HuH-7.5 (cell line): Measurements from ENCODE around the gene HADH.
"Not testable (repeated sequence)": the region's sequence is repeated elsewhere in the genome, so short reads cannot be mapped to it uniquely, and the experiment has no call there.

Source experiments
- DNase-seq: peaks from one replicate; pipeline ENCODE4 v3.0.0; 2011; ENCODE audit warnings: low spot score

HADH gene

GRCh38 chr4:107989537-107990386 is at the start of gene HADH:
HADH (plus strand) TSS chr4:107989889; CDS start chr4:107989933, 44 bp downstream.
- peak; percentile 73 for DNase-seq

- no peak for DNase-seq
These were observed 43.9 kb upstream of the HADH start for GRCh38 chr4:107945809-107946208.

GRCh38 chr4:107950746-107951540 is 38.7 kb upstream of the HADH start:
- no peak for DNase-seq

- no peak for DNase-seq
These were observed 38.1 kb upstream of the HADH start for GRCh38 chr4:107951551-107951950.

GRCh38 chr4:107956011-107956410 is 33.7 kb upstream of the HADH start:
- no peak for DNase-seq

GRCh38 chr4:107966903-107967302 is 22.8 kb upstream of the HADH start:
- DNase-seq = no peak

- not testable (repeated sequence) for DNase-seq
These were observed 22.2 kb upstream of the HADH start for GRCh38 chr4:107967519-107967918.

- not testable (repeated sequence) for DNase-seq
These were observed 21.8 kb upstream of the HADH start for GRCh38 chr4:107967921-107968320.

- no peak for DNase-seq
These were observed 19.5 kb upstream of the HADH start for GRCh38 chr4:107970063-107970798.

GRCh38 chr4:107972605-107973004 is 17.1 kb upstream of the HADH start:
- no peak for DNase-seq

- DNase-seq = no peak
These were observed 15.2 kb upstream of the HADH start for GRCh38 chr4:107974523-107974922.

- no peak for DNase-seq
These were observed 12.2 kb upstream of the HADH start for GRCh38 chr4:107977482-107977881.

- no peak for DNase-seq
These were observed 11.6 kb upstream of the HADH start for GRCh38 chr4:107977966-107978705.

- DNase-seq = no peak
These were observed 10.8 kb upstream of the HADH start for GRCh38 chr4:107978716-107979451.

- no peak for DNase-seq
These were observed 1.6 kb upstream of the HADH start for GRCh38 chr4:107987916-107988762.

GRCh38 chr4:107988763-107989035 is 990 bp upstream of the HADH start:
- no peak for DNase-seq

- no peak for DNase-seq
These were observed 540 bp upstream of the HADH start for GRCh38 chr4:107989162-107989536.

- no peak for DNase-seq
These were observed 2.4 kb downstream of the HADH start for GRCh38 chr4:107991945-107992630.

- DNase-seq = no peak
These were observed 4.3 kb downstream of the HADH start for GRCh38 chr4:107993969-107994368.

- DNase-seq = no peak
These were observed 5.2 kb downstream of the HADH start for GRCh38 chr4:107994894-107995293.
